ENCODE data around the gene GINS3. TPM values are rescaled to one million over a fixed set of nuclear protein-coding genes. Genes with fewer than 3 reads are reported as not detected.

Gene GINS3
- total and polyA plus RNA-seq, 2 experiments from 2014 or later, result 8.8 to 17.8 TPM

DNA sequence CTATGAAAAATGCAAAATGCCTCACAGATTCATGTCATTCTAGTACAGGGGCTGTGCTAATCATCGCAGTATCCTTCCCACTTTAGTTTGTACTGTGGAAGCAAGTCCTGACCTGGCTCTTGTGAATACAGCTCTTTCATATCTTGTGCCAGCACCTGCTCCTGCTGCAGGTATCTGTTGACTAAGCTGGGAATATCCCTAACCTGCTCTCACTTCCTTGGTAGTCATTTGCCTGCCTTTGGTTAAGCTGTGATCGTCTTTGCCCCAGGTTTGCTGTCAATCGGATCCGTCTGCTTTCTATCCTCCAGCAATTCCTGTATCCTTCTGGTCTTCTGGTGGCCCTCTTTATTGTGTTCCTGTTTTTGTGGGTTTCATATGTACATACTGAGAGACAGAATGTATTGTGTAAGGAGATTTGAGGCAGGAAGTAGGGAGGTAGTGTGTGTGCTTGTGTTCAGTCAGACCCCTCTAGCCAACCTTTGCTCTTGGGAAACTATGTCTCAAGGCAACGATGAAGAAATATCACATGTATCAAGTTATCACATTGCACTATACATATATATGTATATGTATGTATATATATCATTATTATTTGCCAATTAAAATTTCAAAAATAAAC is 7.7 kb upstream of the GINS3 start (continued):
- TF ChIP-seq ZNF462 (CRISPR knock-in tag; IDR thresholded peaks at IDR 0.05) (no peak), JUNB (IDR thresholded peaks at IDR 0.05; ENCODE audit: unreplicated experiment) (no peak)

DNA sequence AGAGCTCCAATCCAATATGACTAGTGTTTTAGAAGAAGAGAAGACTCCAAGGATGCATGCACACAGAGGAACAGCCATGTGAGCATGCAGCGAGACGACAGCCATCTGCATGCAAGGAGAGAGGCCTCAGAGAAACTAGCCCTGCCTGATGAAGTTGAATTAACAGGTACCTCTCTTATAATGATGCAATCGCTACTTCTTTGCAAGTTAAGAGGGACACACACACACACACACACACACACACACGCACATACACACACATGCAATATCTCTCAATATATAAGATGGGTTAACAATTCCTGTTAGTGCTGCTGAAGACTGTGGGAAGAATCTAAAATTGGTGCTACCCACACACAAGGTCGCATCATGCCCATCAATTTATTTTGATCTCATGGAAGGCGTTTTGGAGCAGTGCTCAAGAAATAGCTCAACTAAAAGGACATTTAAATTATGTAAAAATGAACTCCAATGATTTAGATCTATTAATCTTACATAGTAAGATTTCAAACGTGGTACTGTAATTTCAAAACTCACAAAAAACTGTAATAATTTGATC is 7.0 kb upstream of the GINS3 start:
- Histone ChIP-seq H3K4me1 (ENCODE audit: insufficient read depth) (no peaks in the 10 kb centered on the region), H3K79me2 (replicated peaks; ENCODE audit: insufficient read depth) (no peaks in the 10 kb centered on the region), H3K4me2 (no peak overlapping the region), H3K27me3 (ENCODE audit: insufficient read depth) (peaks cover 9% of the 10 kb centered on the region; the same call in 1 of the 2 replicates), H3K27ac (ENCODE audit: low read depth) (no peak overlapping the region), H4K20me1 (replicated peaks; ENCODE audit: insufficient read depth) (no peaks in the 10 kb centered on the region), H3K4me3 (no peak overlapping the region), H3F3A (replicated peaks; ENCODE audit: low read depth) (no peaks in the 10 kb centered on the region), H3K9me2 (ENCODE audit: insufficient read depth) (no peaks in the 10 kb centered on the region), H2AFZ (no peak overlapping the region), H3K36me3 (ENCODE audit: insufficient read depth) (no peaks in the 10 kb centered on the region)
- Mint-ChIP-seq H3K36me3 (ENCODE audit: low read depth) (no peaks in the 10 kb centered on the region), H3K27ac (no peak overlapping the region), H3K4me3 (no peak overlapping the region), H3K4me1 (no peaks in the 10 kb centered on the region; the same call in 2 of the 3 replicates), H3K9me3 (no peaks in the 10 kb centered on the region; the same call in 2 of the 3 replicates), H3K27me3 (ENCODE audit: insufficient read depth, low read depth, poor library complexity) (peaks cover 5% of the 10 kb centered on the region)
- no peak for ATAC-seq
- no peak for DNase-seq (ENCODE audit: low spot score)
- no peak for TF ChIP-seq NANOG (IDR thresholded peaks at IDR 0.05; ENCODE audit: borderline replicate concordance)
- TF ChIP-seq POLR2AphosphoS5 (IDR thresholded peaks at IDR 0.05; ENCODE audit: low read depth), result no peak
- TF ChIP-seq EZH2 (IDR thresholded peaks at IDR 0.05; ENCODE audit: low read depth, unreplicated experiment), result no peak
- TF ChIP-seq STAT1 (IDR thresholded peaks at IDR 0.05; ENCODE audit: unreplicated experiment), result no peak
- TF ChIP-seq JUNB (IDR thresholded peaks at IDR 0.05; ENCODE audit: unreplicated experiment), result no peak
- no peak for TF ChIP-seq REST (IDR thresholded peaks at IDR 0.05; ENCODE audit: unreplicated experiment)

Data from GM23338 (cell line).